CD14-positive monocyte (primary cell): ENCODE data around the gene PLXDC2. TPM values are rescaled to one million over a fixed set of nuclear protein-coding genes. Genes with fewer than 3 reads are reported as not detected.

ENCODE experiments used
- DNase-seq, 3 donors: peaks; one replicate each; pipeline ENCODE4 v3.0.0-alpha.2; 2011 to 2022
- H2AFZ ChIP-seq: 2 replicates; pipeline ENCODE4 v1.6.0; 2012; ENCODE audit warnings: mild to moderate bottlenecking, low read depth, low read length, inconsistent platforms; ENCODE audit not compliant: insufficient read depth, poor library complexity, severe bottlenecking
- H3K27ac ChIP-seq, 2 donors: 1 replicate in 1 of 2; 2 replicates in 1 of 2; pipeline ENCODE4 v1.5.1; 2012 to 2013; ENCODE audit warnings: low read length in 2 of 2, control low read depth in 1 of 2, inconsistent platforms in 1 of 2, low read depth in 1 of 2, mild to moderate bottlenecking in 1 of 2
- H3K27me3 ChIP-seq, 2 donors: one replicate each; pipeline versions ENCODE4 v1.6.0 to v1.6.1; 2011 to 2013; ENCODE audit warnings: low read length in 2 of 2; ENCODE audit not compliant: control insufficient read depth in 2 of 2, insufficient read depth in 2 of 2
- H3K36me3 ChIP-seq, 2 donors: replicated peaks in 1 of 2; 1 replicate in 1 of 2; 2 replicates in 1 of 2; pipeline versions ENCODE4 v1.5.1 to v1.6.1; 2012 to 2013; ENCODE audit warnings: low read length in 2 of 2, control low read depth in 1 of 2, inconsistent platforms in 1 of 2, mild to moderate bottlenecking in 1 of 2; ENCODE audit not compliant: insufficient read depth in 2 of 2, control insufficient read depth in 1 of 2
- H3K4me1 ChIP-seq, 2 donors: 1 replicate in 1 of 2; 2 replicates in 1 of 2; pipeline versions ENCODE4 v1.5.1 to v1.6.1; 2012 to 2013; ENCODE audit warnings: low read length in 2 of 2, control low read depth in 1 of 2, inconsistent platforms in 1 of 2, mild to moderate bottlenecking in 1 of 2, moderate library complexity in 1 of 2; ENCODE audit not compliant: insufficient read depth in 2 of 2, control insufficient read depth in 1 of 2
- H3K4me2 ChIP-seq: replicated peaks from 2 replicates; pipeline ENCODE3; 2012; ENCODE audit warnings: low read length, moderate library complexity, mild to moderate bottlenecking; ENCODE audit not compliant: poor library complexity, severe bottlenecking; ENCODE audit errors: extremely low read depth
- H3K4me3 ChIP-seq, 3 experiments: fragments of 200-600 bp in 1 of 3; sonication (generic) in 1 of 3; replicated peaks in 1 of 3; 1 replicate in 2 of 3; 2 replicates in 1 of 3; pipeline ENCODE4 v1.5.1; 2011 to 2013; ENCODE audit warnings: low read length in 3 of 3, mild to moderate bottlenecking in 3 of 3, control low read depth in 2 of 3, low read depth in 2 of 3, inconsistent platforms in 1 of 3, moderate library complexity in 1 of 3
- H3K79me2 ChIP-seq: 2 replicates; pipeline ENCODE4 v1.6.0; 2012; ENCODE audit warnings: mild to moderate bottlenecking, control low read depth, inconsistent platforms, low read length, moderate library complexity; ENCODE audit not compliant: insufficient read depth
- H3K9ac ChIP-seq: 2 replicates; pipeline ENCODE4 v1.6.0; 2017; ENCODE audit warnings: low read length, mild to moderate bottlenecking; ENCODE audit not compliant: insufficient read depth, poor library complexity, severe bottlenecking
- H3K9me3 ChIP-seq, 2 donors: replicated peaks in 1 of 2; 1 replicate in 1 of 2; 2 replicates in 1 of 2; pipeline versions ENCODE4 v1.5.1 to v1.6.1; 2012 to 2013; ENCODE audit warnings: low read length in 2 of 2, control low read depth in 1 of 2; ENCODE audit not compliant: control insufficient read depth in 1 of 2, insufficient read depth in 1 of 2
- H4K20me1 ChIP-seq: 2 replicates; pipeline ENCODE4 v1.6.0; 2012; ENCODE audit warnings: mild to moderate bottlenecking, low read length, control low read depth, moderate library complexity; ENCODE audit not compliant: insufficient read depth
- H3K27ac Mint-ChIP-seq, 7 donors: one replicate each; pipeline ENCODE4 v1.8.0; 2020; ENCODE audit warnings: mild to moderate bottlenecking in 7 of 7, mixed read lengths in 7 of 7, moderate library complexity in 6 of 7, inconsistent platforms in 2 of 7
- H3K27me3 Mint-ChIP-seq, 3 donors: one replicate each; pipeline ENCODE4 v1.8.0; 2021 to 2022; ENCODE audit warnings: low read depth in 3 of 3, mild to moderate bottlenecking in 3 of 3, mixed read lengths in 3 of 3, moderate library complexity in 3 of 3, inconsistent platforms in 1 of 3
- H3K36me3 Mint-ChIP-seq, 2 donors: one replicate each; pipeline ENCODE4 v1.8.0; 2020; ENCODE audit warnings: mixed read lengths in 2 of 2, inconsistent platforms in 1 of 2, mild to moderate bottlenecking in 1 of 2
- H3K4me1 Mint-ChIP-seq: one replicate; pipeline ENCODE4 v1.8.0; 2020; ENCODE audit warnings: mild to moderate bottlenecking, mixed read lengths
- H3K4me3 Mint-ChIP-seq, 2 donors: one replicate each; pipeline ENCODE4 v1.8.0; 2020; ENCODE audit warnings: mild to moderate bottlenecking in 2 of 2, mixed read lengths in 2 of 2, moderate library complexity in 1 of 2
- H3K9me3 Mint-ChIP-seq, 7 donors: one replicate each; pipeline ENCODE4 v1.8.0; 2020 to 2022; ENCODE audit warnings: mixed read lengths in 7 of 7, mild to moderate bottlenecking in 6 of 7, moderate library complexity in 6 of 7, inconsistent platforms in 2 of 7
- CTCF ChIP-seq: fragments of 200-600 bp; IDR thresholded peaks from one replicate; pipeline ENCODE4 v1.8.0; 2022; ENCODE audit warnings: antibody characterized with exemption, mild to moderate bottlenecking
- WGBS: methylation state at CpG from one replicate; pipeline ENCODE4 v1.1.5; 2013; ENCODE audit warnings: missing lambda C conversion rate; ENCODE audit not compliant: insufficient coverage; 5-methylcytosine and 5-hydroxymethylcytosine counted together
- intact Hi-C, 2 donors: fragments of 100-400 bp; cut with micrococcal nuclease; formaldehyde crosslinking; loops; one replicate each; pipeline versions ENCODE4 v1.15.0 to v1.15.1; 2023
- polyA plus RNA-seq, 3 donors: library from polyadenylated mRNA; depleted of rRNA in 1 of 3; unstranded in 2 of 3; stranded (reverse) in 1 of 3; fragments of 300-500 nt in 2 of 3; fragments of >200 nt in 1 of 3; fragmentation: Illumina TruSeq in 2 of 3; gene quantifications; 1 replicate in 2 of 3; 2 replicates in 1 of 3; pipeline ENCODE4 v1.2.3, GENCODE V29; 2012 to 2021

Gene PLXDC2
- polyA plus RNA-seq, 3 donors = 37.5 to 128 (median 93.6) TPM

- H3K36me3 Mint-ChIP-seq = peaks cover 19 to 48% of the 10 kb centered on the region in 2 donors
Measured at GRCh38 chr10:19932806-19933371, 116.7 kb downstream of the PLXDC2 start.

GRCh38 chr10:19933772-19934171, 117.5 kb downstream of the PLXDC2 start:
- Histone ChIP-seq H3K27me3 (no peaks in the 10 kb centered on the region), H3K9me3 (no peaks in the 10 kb centered on the region), H3K79me2 (peaks cover 70% of the 10 kb centered on the region), H3K27ac (no peak overlapping the region), H2AFZ (no peak overlapping the region), H3K4me2 (no peak overlapping the region), H3K4me3 (no peak overlapping the region), H3K36me3 (peaks cover 0 to 14% of the 10 kb centered on the region in 2 donors), H3K4me1 (peaks cover 6 to 15% of the 10 kb centered on the region in 2 donors), H4K20me1 (peaks cover 99% of the 10 kb centered on the region), H3K9ac (no peak overlapping the region)
- H3K4me1 Mint-ChIP-seq = peaks cover 33% of the 10 kb centered on the region
- H3K4me3 Mint-ChIP-seq = no peak overlapping the region
- no peak overlapping the region for H3K27ac Mint-ChIP-seq
- no peaks in the 10 kb centered on the region for H3K27me3 Mint-ChIP-seq
- DNase-seq = no peak
- no peak for TF ChIP-seq CTCF
- intact Hi-C loops = no loop called here
- WGBS = 100% methylated on average over 1 of the region's 3 CpGs
- peaks cover 17 to 45% of the 10 kb centered on the region in 2 donors for H3K36me3 Mint-ChIP-seq
- H3K9me3 Mint-ChIP-seq = peaks cover 0 to 5% (median 2%) of the 10 kb centered on the region in 7 donors

More at GRCh38 chr10:19932806-19933371, 116.7 kb downstream of the PLXDC2 start:
- Mint-ChIP-seq H3K4me3 (no peak overlapping the region), H3K27me3 (no peaks in the 10 kb centered on the region), H3K9me3 (peaks cover 0 to 5% (median 2%) of the 10 kb centered on the region in 7 donors), H3K27ac (peak overlapping the region in 6 of 7 donors; percentile 40 to 70 (median 50)), H3K4me1 (peaks cover 30% of the 10 kb centered on the region)
- WGBS = no CpG with 5 or more reads among the region's 5 CpGs
- Histone ChIP-seq H3K36me3 (peaks cover 0 to 14% of the 10 kb centered on the region in 2 donors), H2AFZ (no peak overlapping the region), H4K20me1 (peaks cover 99% of the 10 kb centered on the region), H3K9me3 (no peaks in the 10 kb centered on the region), H3K27me3 (no peaks in the 10 kb centered on the region), H3K9ac (no peak overlapping the region), H3K27ac (peak overlapping the region in 1 of 2 donors; percentile 70), H3K4me3 (no peak overlapping the region), H3K4me1 (peaks cover 6 to 15% of the 10 kb centered on the region in 2 donors), H3K79me2 (peaks cover 72% of the 10 kb centered on the region), H3K4me2 (no peak overlapping the region)
- DNase-seq = no peak
- intact Hi-C loops = no loop called here
- TF ChIP-seq CTCF = no peak
